ENCODE measurements around the gene CLCN5.

The CLCN5 gene

DNA sequence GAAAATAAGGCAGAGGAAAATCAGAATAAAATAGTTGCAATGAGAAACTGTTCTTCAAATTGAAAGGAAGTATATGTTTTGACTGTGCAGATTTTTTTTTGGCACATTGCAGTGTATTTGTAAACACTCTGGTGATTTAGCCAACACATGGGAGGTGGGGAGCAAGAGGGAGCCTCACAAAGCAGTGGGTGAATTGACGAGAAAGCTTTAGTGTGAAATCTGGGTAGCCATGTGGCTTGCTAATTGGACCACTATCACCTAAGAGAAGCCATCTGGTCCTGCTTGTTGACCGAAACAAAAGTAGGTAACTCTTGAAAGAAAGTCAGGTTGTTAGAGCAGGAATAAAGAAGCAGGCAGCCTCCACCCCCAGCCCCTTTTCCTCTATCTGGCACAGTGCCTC lies 10.4 kb downstream of the CLCN5 start:
- TF ChIP-seq CTCF (IDR thresholded peaks at IDR 0.05) (no peak), ZFX (IDR thresholded peaks at IDR 0.05; ENCODE audit: borderline replicate concordance) (no peak)
- no peak overlapping the region for H3K27ac ChIP-seq

DNA sequence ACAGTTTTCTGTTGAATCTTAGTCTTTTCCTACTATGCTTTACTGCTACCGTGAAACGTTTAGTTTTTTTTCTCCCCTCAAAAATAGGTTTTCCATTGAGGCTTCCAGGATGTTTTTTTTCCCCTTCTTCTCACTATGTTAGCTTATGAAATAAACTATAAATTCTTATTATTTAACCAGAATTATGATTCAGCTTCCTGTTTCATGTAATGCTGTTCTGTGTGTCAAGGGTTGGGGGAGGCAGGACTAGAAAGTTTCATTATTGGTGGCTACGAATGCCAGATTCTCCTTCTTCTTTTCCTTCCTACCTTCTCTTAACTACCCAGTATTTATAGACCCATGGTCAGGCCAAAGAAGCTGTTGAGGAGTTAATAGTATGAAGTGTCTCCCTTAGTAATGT lies 11.8 kb downstream of the CLCN5 start:
- TF ChIP-seq ZFX (IDR thresholded peaks at IDR 0.05; ENCODE audit: borderline replicate concordance) (no peak), CTCF (IDR thresholded peaks at IDR 0.05) (no peak)
- H3K27ac ChIP-seq, result no peak overlapping the region

GRCh38 chrX:49934729-49935128 lies 12.3 kb downstream of the CLCN5 start:
- no peak for TF ChIP-seq CTCF (IDR thresholded peaks at IDR 0.05)
- TF ChIP-seq ZFX (IDR thresholded peaks at IDR 0.05; ENCODE audit: borderline replicate concordance), result no peak
- H3K27ac ChIP-seq, result no peak overlapping the region

DNA sequence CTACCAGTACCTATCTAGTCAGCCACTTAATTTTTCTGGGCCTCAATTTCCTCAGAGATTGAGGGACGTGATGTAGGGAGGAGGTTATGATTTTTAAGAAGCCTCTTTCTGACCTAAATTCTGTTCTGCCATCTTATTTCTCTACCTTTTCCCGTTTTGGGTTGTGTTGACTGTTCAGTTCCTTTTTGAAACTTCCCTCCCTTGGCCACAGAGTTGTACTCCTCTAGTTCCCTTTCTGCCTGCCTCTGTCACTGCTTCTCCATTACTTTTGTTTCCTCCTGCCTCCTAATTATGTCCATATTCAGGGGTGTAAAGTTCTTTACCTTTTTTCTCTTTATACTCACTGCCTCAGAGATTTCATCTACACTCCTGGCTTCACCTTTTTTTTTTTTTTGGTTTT lies 25.4 kb downstream of the CLCN5 start:
- TF ChIP-seq ZFX (IDR thresholded peaks at IDR 0.05; ENCODE audit: borderline replicate concordance) (no peak), CTCF (IDR thresholded peaks at IDR 0.05) (no peak)
- no peak overlapping the region for H3K27ac ChIP-seq

DNA sequence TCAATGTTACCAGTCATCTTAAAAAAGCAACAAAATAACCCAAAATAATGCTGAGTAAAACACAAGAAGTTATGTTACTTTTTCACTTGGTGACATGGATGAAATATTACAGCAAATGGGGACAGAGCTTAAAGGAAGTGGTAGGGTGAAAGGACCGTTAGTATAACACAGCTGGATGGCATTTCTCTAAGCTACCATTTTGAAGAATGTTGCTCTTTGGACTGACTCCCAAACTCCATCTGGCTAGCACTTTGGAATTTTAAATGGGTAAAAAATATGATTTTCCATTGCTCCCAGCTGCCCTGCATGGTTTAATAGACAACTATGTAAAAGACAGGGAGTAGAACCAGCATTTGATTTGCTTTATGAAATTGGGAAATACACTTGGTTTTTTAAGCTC lies 27.6 kb downstream of the CLCN5 start:
- TF ChIP-seq ZFX (IDR thresholded peaks at IDR 0.05; ENCODE audit: borderline replicate concordance) (no peak), CTCF (IDR thresholded peaks at IDR 0.05) (no peak)
- no peak overlapping the region for H3K27ac ChIP-seq

GRCh38 chrX:49951524-49952193 lies 29.3 kb downstream of the CLCN5 start:
- TF ChIP-seq CTCF (IDR thresholded peaks at IDR 0.05), result no peak
- TF ChIP-seq ZFX (IDR thresholded peaks at IDR 0.05; ENCODE audit: borderline replicate concordance), result no peak
- H3K27ac ChIP-seq, result no peak overlapping the region

DNA sequence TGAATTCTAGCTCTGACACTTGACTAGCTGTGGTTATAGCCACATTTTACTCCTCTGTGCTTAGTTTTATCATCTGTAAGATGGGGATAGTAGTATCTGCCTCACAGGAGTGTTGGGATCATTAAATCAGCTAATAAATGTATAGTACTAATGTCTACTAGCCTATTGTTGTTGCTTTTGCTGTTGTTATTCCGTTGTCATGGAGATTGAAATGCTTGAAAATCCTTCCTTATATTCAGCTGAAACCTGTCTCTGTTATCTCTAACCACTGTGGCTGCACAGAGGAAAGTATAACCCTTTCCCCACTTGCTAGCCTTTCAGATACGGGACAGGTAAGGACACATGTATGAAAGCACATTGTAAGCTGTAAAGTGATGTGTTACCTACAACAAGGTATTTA lies 33.9 kb downstream of the CLCN5 start:
- H3K27ac ChIP-seq, result no peak overlapping the region
- TF ChIP-seq CTCF (IDR thresholded peaks at IDR 0.05) (no peak), ZFX (IDR thresholded peaks at IDR 0.05; ENCODE audit: borderline replicate concordance) (no peak)

Measured in 22Rv1 (cell line).